C4-2B (cell line): Measurements from ENCODE around the gene ZNF385B.

Experiments used
- ZFX ChIP-seq: fragments of 450-650 bp; IDR thresholded peaks from 2 replicates; pipeline ENCODE4 v1.6.1; 2017
- TF ChIP-seq, protein P1 (sequence below): fragments of 450-650 bp; conservative IDR thresholded peaks from 2 replicates; pipeline ENCODE4 v1.5.1; 2017; ENCODE audit warnings: mild to moderate bottlenecking

DNA sequence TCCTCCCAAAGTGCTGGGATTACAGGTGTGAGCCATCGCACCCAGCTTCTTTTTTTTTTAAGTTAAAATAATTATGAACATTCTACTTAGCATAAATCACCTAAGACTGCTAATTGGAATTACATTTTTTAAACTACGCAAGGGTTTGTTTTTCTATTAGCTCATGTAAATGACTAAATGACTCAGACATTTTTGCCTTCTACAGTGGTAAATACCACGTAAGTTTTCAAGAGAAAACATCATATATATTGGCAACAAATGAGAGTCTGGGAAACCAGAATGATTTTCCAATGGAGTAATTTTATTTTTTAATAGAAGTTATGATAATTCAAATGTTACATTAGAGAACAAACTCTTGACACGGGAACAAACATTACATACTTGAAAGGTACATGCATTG is 259.0 kb downstream of the ZNF385B start:
- TF ChIP-seq, protein P1, sequence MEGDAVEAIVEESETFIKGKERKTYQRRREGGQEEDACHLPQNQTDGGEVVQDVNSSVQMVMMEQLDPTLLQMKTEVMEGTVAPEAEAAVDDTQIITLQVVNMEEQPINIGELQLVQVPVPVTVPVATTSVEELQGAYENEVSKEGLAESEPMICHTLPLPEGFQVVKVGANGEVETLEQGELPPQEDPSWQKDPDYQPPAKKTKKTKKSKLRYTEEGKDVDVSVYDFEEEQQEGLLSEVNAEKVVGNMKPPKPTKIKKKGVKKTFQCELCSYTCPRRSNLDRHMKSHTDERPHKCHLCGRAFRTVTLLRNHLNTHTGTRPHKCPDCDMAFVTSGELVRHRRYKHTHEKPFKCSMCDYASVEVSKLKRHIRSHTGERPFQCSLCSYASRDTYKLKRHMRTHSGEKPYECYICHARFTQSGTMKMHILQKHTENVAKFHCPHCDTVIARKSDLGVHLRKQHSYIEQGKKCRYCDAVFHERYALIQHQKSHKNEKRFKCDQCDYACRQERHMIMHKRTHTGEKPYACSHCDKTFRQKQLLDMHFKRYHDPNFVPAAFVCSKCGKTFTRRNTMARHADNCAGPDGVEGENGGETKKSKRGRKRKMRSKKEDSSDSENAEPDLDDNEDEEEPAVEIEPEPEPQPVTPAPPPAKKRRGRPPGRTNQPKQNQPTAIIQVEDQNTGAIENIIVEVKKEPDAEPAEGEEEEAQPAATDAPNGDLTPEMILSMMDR: no peak
- TF ChIP-seq ZFX: no peak
